ENCODE results near the gene POLR3H.

DNA sequence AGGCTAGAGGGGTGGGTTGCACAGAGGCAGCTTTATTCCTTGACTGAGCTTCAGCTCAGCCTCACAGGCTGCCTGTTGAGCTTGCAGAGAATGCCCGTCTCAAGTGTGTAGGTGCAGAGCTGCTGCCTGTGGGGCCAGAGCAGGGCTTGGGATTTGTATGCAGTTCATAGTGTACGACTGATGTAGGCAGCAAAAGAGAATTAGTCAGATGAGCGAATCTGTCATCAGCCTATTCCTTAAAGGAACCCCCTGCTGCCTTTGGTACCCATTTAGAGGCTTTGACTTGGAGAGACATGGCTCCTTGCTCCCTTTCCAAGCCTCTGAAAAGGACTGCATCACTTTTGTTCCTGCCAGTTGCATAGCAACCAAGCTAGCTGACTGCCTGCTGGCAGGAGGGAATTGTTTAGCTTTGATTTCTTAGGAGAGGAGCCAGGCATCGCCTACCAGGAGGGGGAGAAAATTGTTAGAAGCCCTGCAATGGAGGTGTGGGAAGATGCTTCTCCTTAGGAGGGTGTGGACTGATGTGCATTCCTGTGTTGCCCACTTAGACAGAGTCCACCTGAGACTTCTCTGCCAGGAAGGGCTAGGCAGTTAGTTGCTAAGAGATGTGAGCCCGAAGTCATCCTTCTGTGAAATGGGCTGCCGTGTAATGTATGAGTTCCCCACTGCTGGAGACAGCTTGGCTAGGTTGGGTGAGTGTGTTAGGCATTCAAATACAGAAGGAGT lies 64.4 kb downstream of the POLR3H start:
- TF ChIP-seq CTCF (conservative IDR thresholded peaks at IDR 0.05; ENCODE audit: low read length) (no peak), EZH2phosphoT487 (IDR thresholded peaks at IDR 0.05; ENCODE audit: borderline replicate concordance) (no peak)
